RWPE2 (cell line): ENCODE measurements around the gene FBXO44.
A peak's percentile ranks its signal among the peaks of the same experiment; 100 is the strongest.
"Not testable (repeated sequence)": the region's sequence is repeated elsewhere in the genome, so short reads cannot be mapped to it uniquely, and the experiment has no call there.

ENCODE experiments used
- ATAC-seq: fragments of 200-7000 bp; cut with Tn5 transposase; 3 replicates; pipeline ENCODE4 v1.9.1; 2021; ENCODE audit warnings: low read depth
- DNase-seq: peaks from one replicate; pipeline ENCODE4 v3.0.0-alpha.2; 2020; ENCODE audit warnings: low spot score
- H3K27ac ChIP-seq: fragments of 450-650 bp; 2 replicates; pipeline ENCODE4 v1.5.1; 2017; ENCODE audit warnings: mild to moderate bottlenecking; ENCODE audit not compliant: poor library complexity, severe bottlenecking
- H3K27me3 ChIP-seq: fragments of 250-450 bp; sonication (Bioruptor Pico); 2 replicates; pipeline ENCODE4 v1.5.1; 2021; ENCODE audit warnings: mild to moderate bottlenecking, moderate library complexity; ENCODE audit not compliant: insufficient read depth, poor library complexity, severe bottlenecking
- H3K36me3 ChIP-seq: fragments of 250-450 bp; sonication (Bioruptor Pico); 2 replicates; pipeline ENCODE4 v1.5.1; 2020; ENCODE audit warnings: low read depth, mild to moderate bottlenecking, moderate library complexity
- H3K4me1 ChIP-seq: fragments of 250-450 bp; sonication (Bioruptor Pico); 2 replicates; pipeline ENCODE4 v1.5.1; 2021; ENCODE audit warnings: mild to moderate bottlenecking, moderate library complexity; ENCODE audit not compliant: insufficient read depth, poor library complexity, severe bottlenecking
- H3K4me3 ChIP-seq: fragments of 250-450 bp; sonication (Bioruptor Pico); 2 replicates; pipeline ENCODE4 v1.5.1; 2021; ENCODE audit warnings: mild to moderate bottlenecking, moderate library complexity; ENCODE audit not compliant: severe bottlenecking
- H3K9me3 ChIP-seq: fragments of 250-450 bp; sonication (Bioruptor Pico); 2 replicates; pipeline ENCODE4 v1.5.1; 2021; ENCODE audit warnings: mild to moderate bottlenecking, moderate library complexity; ENCODE audit not compliant: severe bottlenecking
- CTCF ChIP-seq: fragments of 450-650 bp; IDR thresholded peaks from one replicate; pipeline ENCODE4 v1.5.1; 2017; ENCODE audit warnings: mild to moderate bottlenecking, moderate library complexity; ENCODE audit not compliant: poor library complexity, severe bottlenecking

Gene FBXO44

GRCh38 chr1:11654137-11654938 lies at the start of gene FBXO44, which contains the start of gene FBXO2:
Gene FBXO44, plus strand, starts transcription at chr1:11654877. Its CDS starts 959 bp downstream, at chr1:11655836.
Gene FBXO2, minus strand, starts transcription at chr1:11654429. Its CDS starts 89 bp downstream, at chr1:11654340.
- no peaks in the 10 kb centered on the region for H3K9me3 ChIP-seq
- peak within 1 kb of the TSS; percentile 81 for H3K27ac ChIP-seq
- no peak for TF ChIP-seq CTCF
- no peaks in the 10 kb centered on the region for H3K27me3 ChIP-seq
- H3K36me3 ChIP-seq = peaks cover 32% of the 10 kb centered on the region
- DNase-seq = no peak
- peak within 1 kb of the TSS; percentile 47 for H3K4me3 ChIP-seq
- H3K4me1 ChIP-seq = no peaks in the 10 kb centered on the region
- ATAC-seq = peak; percentile 56

DNA sequence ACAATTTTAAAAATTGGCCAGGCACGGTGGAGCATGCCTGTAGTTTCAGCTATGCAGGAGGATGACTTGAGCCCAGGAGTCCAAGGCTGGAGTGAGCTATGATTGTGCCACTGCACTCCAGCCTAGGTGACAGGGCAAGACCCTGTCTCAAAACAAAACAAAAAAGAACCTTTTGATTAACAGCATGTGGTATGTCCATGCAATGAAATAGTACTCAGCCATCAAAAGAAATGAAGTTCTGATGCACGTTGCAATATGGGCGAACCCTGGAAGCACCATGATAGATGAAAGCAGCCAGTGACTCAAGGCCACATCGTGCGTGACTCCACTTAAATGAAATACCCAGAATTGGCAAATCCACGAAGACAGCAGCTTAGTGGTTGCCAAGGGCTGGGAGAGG lies 47.9 kb upstream of the FBXO44 start:
- DNase-seq (no peak), ATAC-seq (no peak)
- no peaks in the 10 kb centered on the region for H3K4me1 ChIP-seq
- TF ChIP-seq CTCF = no peak
- no peaks in the 10 kb centered on the region for H3K9me3 ChIP-seq
- H3K27me3 ChIP-seq = no peaks in the 10 kb centered on the region
- H3K27ac ChIP-seq = no peak overlapping the region
- no peaks in the 10 kb centered on the region for H3K36me3 ChIP-seq
- H3K4me3 ChIP-seq = no peak overlapping the region

GRCh38 chr1:11608596-11609130 lies 46.0 kb upstream of the FBXO44 start:
- H3K27ac ChIP-seq, H3K36me3 ChIP-seq, H3K4me3 ChIP-seq, DNase-seq, H3K9me3 ChIP-seq, H3K4me1 ChIP-seq, H3K27me3 ChIP-seq, ATAC-seq: not testable (repeated sequence)

DNA sequence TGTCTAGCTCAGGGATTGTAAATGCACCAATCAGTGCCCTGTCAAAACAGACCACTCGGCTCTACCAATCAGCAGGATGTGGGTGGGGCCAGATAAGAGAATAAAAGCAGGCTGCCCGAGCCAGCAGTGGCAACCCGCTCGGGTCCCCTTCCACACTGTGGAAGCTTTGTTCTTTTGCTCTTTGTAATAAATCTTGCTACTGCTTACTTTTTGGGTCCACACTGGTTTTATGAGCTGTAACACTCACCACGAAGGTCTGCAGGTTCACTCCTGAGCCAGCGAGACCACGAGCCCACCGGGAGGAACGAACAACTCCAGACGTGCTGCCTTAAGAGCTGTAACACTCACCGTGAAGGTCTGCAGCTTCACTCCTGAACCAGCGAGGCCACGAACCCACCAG lies 45.3 kb upstream of the FBXO44 start:
- DNase-seq, H3K27me3 ChIP-seq, H3K4me1 ChIP-seq, H3K36me3 ChIP-seq, H3K27ac ChIP-seq, ATAC-seq, H3K9me3 ChIP-seq, H3K4me3 ChIP-seq: not testable (repeated sequence)

GRCh38 chr1:11610629-11611180 lies 44.0 kb upstream of the FBXO44 start:
- H3K9me3 ChIP-seq = no peaks in the 10 kb centered on the region
- no peaks in the 10 kb centered on the region for H3K36me3 ChIP-seq
- no peaks in the 10 kb centered on the region for H3K4me1 ChIP-seq
- ATAC-seq (no peak), DNase-seq (no peak)
- H3K27ac ChIP-seq = no peak overlapping the region
- H3K4me3 ChIP-seq = no peak overlapping the region
- H3K27me3 ChIP-seq = no peaks in the 10 kb centered on the region
- no peak for TF ChIP-seq CTCF
